HepG2 (cell line): ENCODE data around the gene PIK3R3. TPM values are rescaled to one million over a fixed set of nuclear protein-coding genes. Genes with fewer than 3 reads are reported as not detected.
A peak's percentile ranks its signal among the peaks of the same experiment; 100 is the strongest.

Source experiments
- BORCS8-MEF2B ChIP-seq: sonication (generic); formaldehyde crosslinking; IDR thresholded peaks from 2 replicates; pipeline ENCODE4 v1.8.0; 2022; ENCODE audit warnings: mild to moderate bottlenecking, missing genetic modification reagents
- SYNCRIP ChIP-seq: fragments of 200-400 bp; formaldehyde crosslinking; IDR thresholded peaks from 2 replicates; pipeline ENCODE4 v1.6.1; 2018; ENCODE audit warnings: mild to moderate bottlenecking, low read depth, low read length; ENCODE audit not compliant: insufficient read depth
- ZKSCAN5 ChIP-seq: sonication (generic); formaldehyde crosslinking; IDR thresholded peaks from 2 replicates; pipeline ENCODE4 v1.5.1; 2020; ENCODE audit warnings: mild to moderate bottlenecking, missing genetic modification reagents
- ZNF326 ChIP-seq: sonication (generic); formaldehyde crosslinking; IDR thresholded peaks from 2 replicates; pipeline ENCODE4 v1.4.0; 2020; ENCODE audit warnings: missing genetic modification reagents, borderline replicate concordance
- ZNF550 ChIP-seq: sonication (generic); formaldehyde crosslinking; IDR thresholded peaks from 2 replicates; pipeline ENCODE4 v1.4.0; 2020; ENCODE audit warnings: mild to moderate bottlenecking, missing genetic modification reagents, borderline replicate concordance
- ZNF563 ChIP-seq: sonication (generic); formaldehyde crosslinking; IDR thresholded peaks from 2 replicates; pipeline ENCODE4 v1.8.0; 2022; ENCODE audit warnings: mild to moderate bottlenecking, moderate library complexity, missing genetic modification reagents
- ZSCAN30 ChIP-seq: sonication (generic); formaldehyde crosslinking; IDR thresholded peaks from 2 replicates; pipeline ENCODE4 v1.5.0; 2020; ENCODE audit warnings: mild to moderate bottlenecking, missing genetic modification reagents
- polyA plus RNA-seq, 8 experiments: library from polyadenylated mRNA; depleted of rRNA in 3 of 8; stranded (reverse) in 7 of 8; unstranded in 1 of 8; fragments of >200 nt; fragmentation: Illumina TruSeq in 4 of 8; extraction: Trizol in 4 of 8; gene quantifications; 2 replicates each; pipeline versions ENCODE4 v1.2.1 to v1.2.3, GENCODE V29; 2011 to 2016; ENCODE audit warnings: low read depth in 4 of 8, missing spikeins in 1 of 8, mixed read lengths in 1 of 8; ENCODE audit not compliant: insufficient read depth in 1 of 8
- total RNA-seq, 5 experiments: library from RNA; depleted of rRNA; stranded (reverse); fragments of >200 nt; fragmentation: Illumina TruSeq; extraction: Trizol; gene quantifications; 2 replicates each; pipeline ENCODE4 v1.2.3, GENCODE V29; 2016; ENCODE audit warnings: low read depth in 1 of 5
- TF ChIP-seq, protein P1 (sequence below): sonication (generic); formaldehyde crosslinking; IDR thresholded peaks from 2 replicates; pipeline ENCODE4; 2020; ENCODE audit warnings: missing genetic modification reagents, mild to moderate bottlenecking, borderline replicate concordance
- TF ChIP-seq, protein P2 (sequence below): conservative IDR thresholded peaks from 2 replicates; pipeline ENCODE4 v1.6.1; 2018; ENCODE audit warnings: missing genetic modification reagents
- TF ChIP-seq, protein P3 (sequence below): sonication (generic); formaldehyde crosslinking; IDR thresholded peaks from 2 replicates; pipeline ENCODE4 v1.4.0; 2020; ENCODE audit warnings: mild to moderate bottlenecking, low read depth, missing genetic modification reagents
- TF ChIP-seq, protein P4 (sequence below): sonication (generic); formaldehyde crosslinking; IDR thresholded peaks from 2 replicates; pipeline ENCODE4 v1.4.0; 2020; ENCODE audit warnings: missing genetic modification reagents, borderline replicate concordance
- TF ChIP-seq, protein P5 (sequence below): sonication (generic); formaldehyde crosslinking; IDR thresholded peaks from 2 replicates; pipeline ENCODE4 v1.8.1; 2023; ENCODE audit warnings: missing genetic modification reagents, inconsistent platforms, borderline replicate concordance
- TF ChIP-seq, protein P6 (sequence below): sonication (generic); formaldehyde crosslinking; IDR thresholded peaks from 2 replicates; pipeline ENCODE4 v1.4.0; 2020; ENCODE audit warnings: missing genetic modification reagents

PIK3R3 gene
- total and polyA plus RNA-seq, 2 of the 13 experiments (the other 11 are each of a cell fraction or from before 2014, with no cell fraction given), result 0.37 to 6.9 TPM

DNA sequence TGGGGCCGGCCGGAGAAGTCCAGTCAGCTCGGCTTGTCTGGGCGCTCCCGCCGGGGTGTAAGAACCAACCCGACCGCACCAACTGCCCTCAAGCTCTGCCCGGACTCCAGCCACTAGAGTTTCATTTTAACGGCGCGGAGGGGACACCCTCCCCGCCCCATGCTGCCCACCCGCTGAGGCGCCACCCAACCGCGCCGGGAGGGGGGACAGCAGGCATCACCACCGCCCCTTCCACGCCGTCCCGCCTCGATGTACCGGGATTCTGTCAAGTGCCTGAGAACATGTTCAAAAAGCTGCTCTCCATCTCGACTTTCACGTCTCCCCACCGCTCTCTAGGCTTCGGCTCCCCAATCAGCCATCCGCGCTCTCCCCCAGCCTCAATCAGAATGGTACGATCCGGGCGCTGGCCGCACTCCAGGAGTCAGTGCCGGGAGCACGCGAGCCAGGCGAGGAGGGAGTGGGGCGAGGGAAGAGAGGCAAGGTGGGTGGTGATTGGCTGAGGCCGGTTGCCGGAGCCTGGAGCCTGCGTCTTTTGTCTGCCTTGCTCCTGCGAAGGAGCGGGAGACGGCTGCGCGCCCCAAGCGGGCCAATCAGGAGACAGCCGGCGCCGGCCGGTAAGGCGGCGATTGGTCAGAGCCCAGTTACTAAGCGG is at the start of gene PIK3R3 (continued):
- TF ChIP-seq, protein P1, sequence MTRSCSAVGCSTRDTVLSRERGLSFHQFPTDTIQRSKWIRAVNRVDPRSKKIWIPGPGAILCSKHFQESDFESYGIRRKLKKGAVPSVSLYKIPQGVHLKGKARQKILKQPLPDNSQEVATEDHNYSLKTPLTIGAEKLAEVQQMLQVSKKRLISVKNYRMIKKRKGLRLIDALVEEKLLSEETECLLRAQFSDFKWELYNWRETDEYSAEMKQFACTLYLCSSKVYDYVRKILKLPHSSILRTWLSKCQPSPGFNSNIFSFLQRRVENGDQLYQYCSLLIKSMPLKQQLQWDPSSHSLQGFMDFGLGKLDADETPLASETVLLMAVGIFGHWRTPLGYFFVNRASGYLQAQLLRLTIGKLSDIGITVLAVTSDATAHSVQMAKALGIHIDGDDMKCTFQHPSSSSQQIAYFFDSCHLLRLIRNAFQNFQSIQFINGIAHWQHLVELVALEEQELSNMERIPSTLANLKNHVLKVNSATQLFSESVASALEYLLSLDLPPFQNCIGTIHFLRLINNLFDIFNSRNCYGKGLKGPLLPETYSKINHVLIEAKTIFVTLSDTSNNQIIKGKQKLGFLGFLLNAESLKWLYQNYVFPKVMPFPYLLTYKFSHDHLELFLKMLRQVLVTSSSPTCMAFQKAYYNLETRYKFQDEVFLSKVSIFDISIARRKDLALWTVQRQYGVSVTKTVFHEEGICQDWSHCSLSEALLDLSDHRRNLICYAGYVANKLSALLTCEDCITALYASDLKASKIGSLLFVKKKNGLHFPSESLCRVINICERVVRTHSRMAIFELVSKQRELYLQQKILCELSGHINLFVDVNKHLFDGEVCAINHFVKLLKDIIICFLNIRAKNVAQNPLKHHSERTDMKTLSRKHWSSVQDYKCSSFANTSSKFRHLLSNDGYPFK (CRISPR knock-in tag), result peak; percentile 91
- TF ChIP-seq ZSCAN30 (CRISPR knock-in tag) (no peak; the same call in 1 of the 2 replicates), ZNF550 (CRISPR knock-in tag) (peak; percentile 55; the same call in 1 of the 2 replicates), ZNF326 (CRISPR knock-in tag) (no peak), SYNCRIP (no peak), ZKSCAN5 (CRISPR knock-in tag) (0 out of 2 replicates have a peak, but pooled peaks have one; percentile 29), ZNF563 (CRISPR knock-in tag) (peak; percentile 100), BORCS8-MEF2B (peak; percentile 99)
- TF ChIP-seq, protein P2, sequence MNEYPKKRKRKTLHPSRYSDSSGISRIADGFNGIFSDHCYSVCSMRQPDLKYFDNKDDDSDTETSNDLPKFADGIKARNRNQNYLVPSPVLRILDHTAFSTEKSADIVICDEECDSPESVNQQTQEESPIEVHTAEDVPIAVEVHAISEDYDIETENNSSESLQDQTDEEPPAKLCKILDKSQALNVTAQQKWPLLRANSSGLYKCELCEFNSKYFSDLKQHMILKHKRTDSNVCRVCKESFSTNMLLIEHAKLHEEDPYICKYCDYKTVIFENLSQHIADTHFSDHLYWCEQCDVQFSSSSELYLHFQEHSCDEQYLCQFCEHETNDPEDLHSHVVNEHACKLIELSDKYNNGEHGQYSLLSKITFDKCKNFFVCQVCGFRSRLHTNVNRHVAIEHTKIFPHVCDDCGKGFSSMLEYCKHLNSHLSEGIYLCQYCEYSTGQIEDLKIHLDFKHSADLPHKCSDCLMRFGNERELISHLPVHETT (CRISPR knock-in tag), result peak; percentile 90; the same call in 1 of the 2 replicates
- TF ChIP-seq, protein P3, sequence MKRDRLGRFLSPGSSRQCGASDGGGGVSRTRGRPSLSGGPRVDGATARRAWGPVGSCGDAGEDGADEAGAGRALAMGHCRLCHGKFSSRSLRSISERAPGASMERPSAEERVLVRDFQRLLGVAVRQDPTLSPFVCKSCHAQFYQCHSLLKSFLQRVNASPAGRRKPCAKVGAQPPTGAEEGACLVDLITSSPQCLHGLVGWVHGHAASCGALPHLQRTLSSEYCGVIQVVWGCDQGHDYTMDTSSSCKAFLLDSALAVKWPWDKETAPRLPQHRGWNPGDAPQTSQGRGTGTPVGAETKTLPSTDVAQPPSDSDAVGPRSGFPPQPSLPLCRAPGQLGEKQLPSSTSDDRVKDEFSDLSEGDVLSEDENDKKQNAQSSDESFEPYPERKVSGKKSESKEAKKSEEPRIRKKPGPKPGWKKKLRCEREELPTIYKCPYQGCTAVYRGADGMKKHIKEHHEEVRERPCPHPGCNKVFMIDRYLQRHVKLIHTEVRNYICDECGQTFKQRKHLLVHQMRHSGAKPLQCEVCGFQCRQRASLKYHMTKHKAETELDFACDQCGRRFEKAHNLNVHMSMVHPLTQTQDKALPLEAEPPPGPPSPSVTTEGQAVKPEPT (CRISPR knock-in tag), result peak; percentile 94
- TF ChIP-seq, protein P4, sequence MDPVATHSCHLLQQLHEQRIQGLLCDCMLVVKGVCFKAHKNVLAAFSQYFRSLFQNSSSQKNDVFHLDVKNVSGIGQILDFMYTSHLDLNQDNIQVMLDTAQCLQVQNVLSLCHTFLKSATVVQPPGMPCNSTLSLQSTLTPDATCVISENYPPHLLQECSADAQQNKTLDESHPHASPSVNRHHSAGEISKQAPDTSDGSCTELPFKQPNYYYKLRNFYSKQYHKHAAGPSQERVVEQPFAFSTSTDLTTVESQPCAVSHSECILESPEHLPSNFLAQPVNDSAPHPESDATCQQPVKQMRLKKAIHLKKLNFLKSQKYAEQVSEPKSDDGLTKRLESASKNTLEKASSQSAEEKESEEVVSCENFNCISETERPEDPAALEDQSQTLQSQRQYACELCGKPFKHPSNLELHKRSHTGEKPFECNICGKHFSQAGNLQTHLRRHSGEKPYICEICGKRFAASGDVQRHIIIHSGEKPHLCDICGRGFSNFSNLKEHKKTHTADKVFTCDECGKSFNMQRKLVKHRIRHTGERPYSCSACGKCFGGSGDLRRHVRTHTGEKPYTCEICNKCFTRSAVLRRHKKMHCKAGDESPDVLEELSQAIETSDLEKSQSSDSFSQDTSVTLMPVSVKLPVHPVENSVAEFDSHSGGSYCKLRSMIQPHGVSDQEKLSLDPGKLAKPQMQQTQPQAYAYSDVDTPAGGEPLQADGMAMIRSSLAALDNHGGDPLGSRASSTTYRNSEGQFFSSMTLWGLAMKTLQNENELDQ (CRISPR knock-in tag), result no peak; the same call in 1 of the 2 replicates
- TF ChIP-seq, protein P5, sequence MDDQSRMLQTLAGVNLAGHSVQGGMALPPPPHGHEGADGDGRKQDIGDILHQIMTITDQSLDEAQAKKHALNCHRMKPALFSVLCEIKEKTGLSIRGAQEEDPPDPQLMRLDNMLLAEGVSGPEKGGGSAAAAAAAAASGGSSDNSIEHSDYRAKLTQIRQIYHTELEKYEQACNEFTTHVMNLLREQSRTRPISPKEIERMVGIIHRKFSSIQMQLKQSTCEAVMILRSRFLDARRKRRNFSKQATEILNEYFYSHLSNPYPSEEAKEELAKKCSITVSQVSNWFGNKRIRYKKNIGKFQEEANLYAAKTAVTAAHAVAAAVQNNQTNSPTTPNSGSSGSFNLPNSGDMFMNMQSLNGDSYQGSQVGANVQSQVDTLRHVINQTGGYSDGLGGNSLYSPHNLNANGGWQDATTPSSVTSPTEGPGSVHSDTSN (CRISPR knock-in tag), result no peak
- TF ChIP-seq, protein P6, sequence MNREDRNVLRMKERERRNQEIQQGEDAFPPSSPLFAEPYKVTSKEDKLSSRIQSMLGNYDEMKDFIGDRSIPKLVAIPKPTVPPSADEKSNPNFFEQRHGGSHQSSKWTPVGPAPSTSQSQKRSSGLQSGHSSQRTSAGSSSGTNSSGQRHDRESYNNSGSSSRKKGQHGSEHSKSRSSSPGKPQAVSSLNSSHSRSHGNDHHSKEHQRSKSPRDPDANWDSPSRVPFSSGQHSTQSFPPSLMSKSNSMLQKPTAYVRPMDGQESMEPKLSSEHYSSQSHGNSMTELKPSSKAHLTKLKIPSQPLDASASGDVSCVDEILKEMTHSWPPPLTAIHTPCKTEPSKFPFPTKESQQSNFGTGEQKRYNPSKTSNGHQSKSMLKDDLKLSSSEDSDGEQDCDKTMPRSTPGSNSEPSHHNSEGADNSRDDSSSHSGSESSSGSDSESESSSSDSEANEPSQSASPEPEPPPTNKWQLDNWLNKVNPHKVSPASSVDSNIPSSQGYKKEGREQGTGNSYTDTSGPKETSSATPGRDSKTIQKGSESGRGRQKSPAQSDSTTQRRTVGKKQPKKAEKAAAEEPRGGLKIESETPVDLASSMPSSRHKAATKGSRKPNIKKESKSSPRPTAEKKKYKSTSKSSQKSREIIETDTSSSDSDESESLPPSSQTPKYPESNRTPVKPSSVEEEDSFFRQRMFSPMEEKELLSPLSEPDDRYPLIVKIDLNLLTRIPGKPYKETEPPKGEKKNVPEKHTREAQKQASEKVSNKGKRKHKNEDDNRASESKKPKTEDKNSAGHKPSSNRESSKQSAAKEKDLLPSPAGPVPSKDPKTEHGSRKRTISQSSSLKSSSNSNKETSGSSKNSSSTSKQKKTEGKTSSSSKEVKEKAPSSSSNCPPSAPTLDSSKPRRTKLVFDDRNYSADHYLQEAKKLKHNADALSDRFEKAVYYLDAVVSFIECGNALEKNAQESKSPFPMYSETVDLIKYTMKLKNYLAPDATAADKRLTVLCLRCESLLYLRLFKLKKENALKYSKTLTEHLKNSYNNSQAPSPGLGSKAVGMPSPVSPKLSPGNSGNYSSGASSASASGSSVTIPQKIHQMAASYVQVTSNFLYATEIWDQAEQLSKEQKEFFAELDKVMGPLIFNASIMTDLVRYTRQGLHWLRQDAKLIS (CRISPR knock-in tag), result no peak
